A549 (cell line): Measurements from ENCODE around the gene BCKDHA. TPM values are rescaled to one million over a fixed set of nuclear protein-coding genes. Genes with fewer than 3 reads are reported as not detected.

Experiments used
- ATAC-seq, 2 experiments: fragments of 200-7000 bp in 1 of 2; fragments of >200 bp in 1 of 2; cut with Nextera tagmentation in 1 of 2; cut with Tn5 transposase in 1 of 2; 3 replicates each; pipeline versions ENCODE4 v1.8.0 to v1.9.1; 2018 to 2020; ENCODE audit warnings: mild to moderate bottlenecking in 1 of 2, moderate library complexity in 1 of 2
- CTCF ChIA-PET: fragments of 300-600 bp; sonication (Branson Sonifier 250); formaldehyde crosslinking; extraction: SDS; loops from one replicate; lab custom pipeline; 2021; ENCODE audit warnings: antibody characterized with exemption, inconsistent platforms; lab: Yijun Ruan, JAX
- POLR2A ChIA-PET: fragments of 350-600 bp; formaldehyde crosslinking; extraction: SDS; loops from one replicate; lab custom pipeline; 2021; ENCODE audit warnings: antibody characterized with exemption, inconsistent platforms; lab: Yijun Ruan, JAX
- DNase-seq, 2 experiments: peaks; one replicate each; pipeline versions ENCODE4 v3.0.0 to v3.0.0-alpha.2; 2011 to 2016; ENCODE audit warnings: low read depth in 1 of 2, low spot score in 1 of 2
- FAIRE-seq: peaks from 2 replicates; lab custom pipeline; 2011; peaks lifted over from hg19 to GRCh38; lab: Jason Lieb, UNC
- H3K27ac ChIP-seq, 2 experiments: fragments of >200 bp; sonication (Bioruptor Twin); formaldehyde crosslinking; 3 replicates each; pipeline ENCODE4 v1.5.1; 2016 to 2017
- H3K4me1 ChIP-seq: fragments of >200 bp; sonication (Bioruptor Twin); formaldehyde crosslinking; 3 replicates; pipeline ENCODE4 v1.6.1; 2016
- H3K4me2 ChIP-seq: fragments of >200 bp; sonication (Bioruptor Twin); formaldehyde crosslinking; 3 replicates; pipeline ENCODE4 v1.6.1; 2016
- H3K4me3 ChIP-seq: fragments of >200 bp; sonication (Bioruptor Twin); formaldehyde crosslinking; 3 replicates; pipeline ENCODE4 v1.5.1; 2016
- H3K9me3 ChIP-seq: fragments of >200 bp; sonication (Bioruptor Twin); formaldehyde crosslinking; 3 replicates; pipeline ENCODE4 v1.6.1; 2016
- BCL3 ChIP-seq: fragments of >200 bp; sonication (Bioruptor Twin); formaldehyde crosslinking; IDR thresholded peaks from 3 replicates; pipeline ENCODE4 v1.6.1; 2016
- BHLHE40 ChIP-seq: IDR thresholded peaks from 2 replicates; pipeline ENCODE4 v1.6.1; 2012; ENCODE audit warnings: low read depth, low read length, inconsistent platforms
- CBX8 ChIP-seq: fragments of 200-600 bp; sonication (generic); IDR thresholded peaks from 2 replicates; pipeline ENCODE4 v1.6.1; 2016
- CEBPB ChIP-seq, 2 experiments: fragments of >200 bp in 1 of 2; sonication (Bioruptor Twin) in 1 of 2; formaldehyde crosslinking in 1 of 2; IDR thresholded peaks; 2 replicates each; pipeline ENCODE4 v1.6.1; 2012 to 2016
- CHD2 ChIP-seq: fragments of 150-350 bp; IDR thresholded peaks from 2 replicates; pipeline ENCODE4 v1.6.1; 2014; ENCODE audit warnings: low read length; ENCODE audit not compliant: partially characterized antibody
- CHD4 ChIP-seq: fragments of 200-600 bp; sonication (generic); IDR thresholded peaks from 2 replicates; pipeline ENCODE4 v1.6.1; 2016; ENCODE audit warnings: antibody characterized with exemption, mild to moderate bottlenecking, borderline replicate concordance
- EHMT2 ChIP-seq: fragments of 200-600 bp; sonication (generic); IDR thresholded peaks from 2 replicates; pipeline ENCODE4 v1.6.1; 2016; ENCODE audit warnings: antibody characterized with exemption, low read depth, mild to moderate bottlenecking, moderate library complexity
- ELK1 ChIP-seq: fragments of 150-350 bp; IDR thresholded peaks from 2 replicates; pipeline ENCODE4 v1.6.1; 2014; ENCODE audit warnings: low read depth, mild to moderate bottlenecking, low read length
- FOSB ChIP-seq: fragments of 250-450 bp; sonication (Bioruptor Pico); IDR thresholded peaks from 2 replicates; pipeline ENCODE4 v1.5.0; 2020; ENCODE audit warnings: mild to moderate bottlenecking, moderate library complexity
- FOSL2 ChIP-seq, 2 experiments: fragments of 450-650 bp in 1 of 2; fragments of >200 bp in 1 of 2; sonication (Bioruptor Twin) in 1 of 2; formaldehyde crosslinking; IDR thresholded peaks; 2 replicates each; pipeline versions ENCODE4 v1.5.0 to v1.6.1; 2016 to 2020; ENCODE audit warnings: mild to moderate bottlenecking in 1 of 2, moderate library complexity in 1 of 2
- GATA3 ChIP-seq: IDR thresholded peaks from 2 replicates; pipeline ENCODE4 v1.6.1; 2012; ENCODE audit warnings: borderline replicate concordance
- HES2 ChIP-seq: fragments of >200 bp; sonication (Bioruptor Twin); formaldehyde crosslinking; IDR thresholded peaks from 2 replicates; pipeline ENCODE4 v1.6.1; 2016
- HEYL ChIP-seq: fragments of 250-450 bp; sonication (Bioruptor Pico); IDR thresholded peaks from 2 replicates; pipeline ENCODE4 v1.8.0; 2021; ENCODE audit warnings: mild to moderate bottlenecking, moderate library complexity
- HOXA7 ChIP-seq: fragments of 250-450 bp; sonication (Bioruptor Pico); IDR thresholded peaks from 2 replicates; pipeline ENCODE4 v1.5.0; 2020; ENCODE audit warnings: mild to moderate bottlenecking, moderate library complexity
- HOXB13 ChIP-seq: fragments of 250-450 bp; sonication (Bioruptor Pico); IDR thresholded peaks from 2 replicates; pipeline ENCODE4 v1.5.0; 2020; ENCODE audit warnings: low read depth, mild to moderate bottlenecking, moderate library complexity
- HOXB5 ChIP-seq: fragments of 250-450 bp; sonication (Bioruptor Pico); IDR thresholded peaks from 2 replicates; pipeline ENCODE4 v1.5.0; 2020; ENCODE audit warnings: mild to moderate bottlenecking, moderate library complexity
- JUN ChIP-seq, 2 experiments: fragments of >200 bp; sonication (Bioruptor Twin); formaldehyde crosslinking; IDR thresholded peaks; 2 replicates in 1 of 2; 3 replicates in 1 of 2; pipeline ENCODE4 v1.6.1; 2016 to 2017
- KDM1A ChIP-seq: fragments of 200-600 bp; sonication (generic); IDR thresholded peaks from 2 replicates; pipeline ENCODE4 v1.6.1; 2016; ENCODE audit warnings: low read depth, mild to moderate bottlenecking
- KDM5A ChIP-seq: fragments of 200-600 bp; sonication (generic); IDR thresholded peaks from 2 replicates; pipeline ENCODE4 v1.6.1; 2016; ENCODE audit warnings: antibody characterized with exemption, mild to moderate bottlenecking
- MAZ ChIP-seq: fragments of 150-350 bp; IDR thresholded peaks from 2 replicates; pipeline ENCODE4 v1.6.1; 2014; ENCODE audit warnings: antibody characterized with exemption, low read depth, low read length, borderline replicate concordance
- MYC ChIP-seq: IDR thresholded peaks from 2 replicates; pipeline ENCODE4 v1.6.1; 2012; ENCODE audit warnings: mild to moderate bottlenecking, inconsistent platforms, low read length, improper control_type of control experiment, borderline replicate concordance
- NR3C1 ChIP-seq: fragments of >200 bp; sonication (Bioruptor Twin); formaldehyde crosslinking; IDR thresholded peaks from 3 replicates; pipeline ENCODE4 v1.6.1; 2017
- PHF8 ChIP-seq: fragments of 200-600 bp; sonication (generic); IDR thresholded peaks from 2 replicates; pipeline ENCODE4 v1.6.1; 2016; ENCODE audit warnings: low read depth, mild to moderate bottlenecking, antibody characterized with exemption, moderate library complexity, borderline replicate concordance
- POLR2A ChIP-seq: IDR thresholded peaks from 2 replicates; pipeline ENCODE4 v1.6.1; 2012; ENCODE audit warnings: mild to moderate bottlenecking, low read length
- POLR2AphosphoS2 ChIP-seq: conservative IDR thresholded peaks from 2 replicates; pipeline ENCODE4 v1.6.1; 2012; ENCODE audit warnings: low read length, improper control_type of control experiment, inconsistent platforms
- RAD21 ChIP-seq, 2 experiments: fragments of >200 bp in 1 of 2; sonication (Bioruptor Twin) in 1 of 2; formaldehyde crosslinking in 1 of 2; IDR thresholded peaks in 1 of 2; conservative IDR thresholded peaks in 1 of 2; 2 replicates in 1 of 2; 3 replicates in 1 of 2; pipeline ENCODE4 v1.6.1; 2012 to 2018; ENCODE audit warnings: inconsistent platforms in 1 of 2
- RARB ChIP-seq: fragments of 250-450 bp; sonication (Bioruptor Pico); IDR thresholded peaks from 2 replicates; pipeline ENCODE4 v1.8.0; 2021; ENCODE audit warnings: mild to moderate bottlenecking, moderate library complexity
- REST ChIP-seq: fragments of 200-600 bp; sonication (generic); IDR thresholded peaks from 2 replicates; pipeline ENCODE4 v1.6.1; 2016; ENCODE audit warnings: antibody characterized with exemption, mild to moderate bottlenecking, moderate library complexity
- RNF2 ChIP-seq: fragments of 200-600 bp; sonication (generic); IDR thresholded peaks from 2 replicates; pipeline ENCODE4 v1.6.1; 2016; ENCODE audit warnings: low read depth, mild to moderate bottlenecking, antibody characterized with exemption, moderate library complexity, borderline replicate concordance
- SREBF2 ChIP-seq: fragments of 450-650 bp; IDR thresholded peaks from 2 replicates; pipeline ENCODE4 v1.6.1; 2014; ENCODE audit warnings: mild to moderate bottlenecking, moderate library complexity
- ZC3H11A ChIP-seq: fragments of 450-650 bp; IDR thresholded peaks from 2 replicates; pipeline ENCODE4 v1.6.1; 2014; ENCODE audit warnings: antibody characterized with exemption, mild to moderate bottlenecking
- ZNF302 ChIP-seq: fragments of 250-450 bp; sonication (Bioruptor Pico); IDR thresholded peaks from 2 replicates; pipeline ENCODE4 v1.9.0; 2021; ENCODE audit warnings: inconsistent platforms, mild to moderate bottlenecking, moderate library complexity
- WGBS: methylation state at CpG from one replicate; pipeline ENCODE4 v1.1.6; 2017; ENCODE audit errors: missing lambda C conversion rate; 5-methylcytosine and 5-hydroxymethylcytosine counted together
- polyA minus RNA-seq: library from RNA; depleted of rRNA, polyadenylated mRNA; stranded (reverse); fragments of >200 nt; gene quantifications from 2 replicates; pipeline ENCODE4 v1.2.3, GENCODE V29; 2011; rRNA and poly(A)+ RNA removed
- polyA plus RNA-seq, 4 experiments: library from polyadenylated mRNA; depleted of rRNA in 3 of 4; stranded (reverse); fragments of >200 nt; fragmentation: RNase III in 1 of 4; extraction: RNeasy Plus Mini Kit Qiagen cat#74134 plus additional on column Dnase treatment in 1 of 4; gene quantifications; 2 replicates in 3 of 4; 3 replicates in 1 of 4; pipeline ENCODE4 v1.2.3, GENCODE V29; 2011 to 2017

BCKDHA gene
- 42.9 and 43.9 TPM in 2 replicates for polyA plus RNA-seq (2011; rRNA removed)
- 62.0 and 96.3 TPM in 2 replicates for polyA plus RNA-seq (2012; cell fraction: cytosol; rRNA removed)
- polyA plus RNA-seq (2012; cell fraction: nucleus; rRNA removed), result 96.2 and 124 TPM in 2 replicates
- 39.2 to 46.4 TPM (median 44.4 TPM) in 3 replicates for polyA plus RNA-seq (2017; fragmentation: RNase III; extraction: RNeasy Plus Mini Kit Qiagen cat#74134 plus additional on column Dnase treatment)
- 36.4 and 39.4 TPM in 2 replicates for polyA minus RNA-seq

GRCh38 chr19:41397086-41398049 is at the start of gene BCKDHA, which contains the start of gene EXOSC5:
Gene BCKDHA (plus strand): TSS chr19:41397818. CDS start chr19:41397828, 10 bp downstream.
Gene EXOSC5 (minus strand): TSS chr19:41397359. CDS start chr19:41397328, 31 bp downstream.
- Histone ChIP-seq H3K27ac (peak within 1 kb of the TSS; percentile 79 to 87), H3K4me1 (peaks cover 20% of the 10 kb centered on the region), H3K9me3 (no peaks in the 10 kb centered on the region), H3K4me2 (peak within 1 kb of the TSS; percentile 88), H3K4me3 (peak within 1 kb of the TSS; percentile 70)
- ATAC-seq, result peak; percentile 92 to 95
- FAIRE-seq, result peak; percentile 100
- 2% methylated on average over 50 of the region's 50 CpGs for WGBS
- DNase-seq, result peak; percentile 100
- POLR2A ChIA-PET, result no interaction called here
- CTCF ChIA-PET, result interaction anchor here (0.9 to 2.4 kb wide), 4 partner anchors 10 to 19 kb away, joined by 3 to 9 read pairs (median 4); no protein-coding TSS in a partner anchor
- TF ChIP-seq BCL3, result peak; percentile 59; the same call in 2 of the 3 replicates
- no peak for TF ChIP-seq CEBPB (IDR thresholded peaks at IDR 0.05)
- peak; percentile 82; the same call in 1 of the 2 replicates for TF ChIP-seq PHF8
- peak; percentile 87 for TF ChIP-seq POLR2A
- TF ChIP-seq MYC, result peak; percentile 100
- peak; percentile 27 for TF ChIP-seq CHD2
- TF ChIP-seq ZC3H11A, result no peak
- peak; percentile 99 to 100 for TF ChIP-seq JUN (IDR thresholded peaks at IDR 0.05)
- TF ChIP-seq CBX8, result no peak
- peak; percentile 60; the same call in 1 of the 2 replicates for TF ChIP-seq GATA3
- TF ChIP-seq HEYL (CRISPR knock-in tag), result peak; percentile 76
- no peak for TF ChIP-seq RARB (CRISPR knock-in tag)
- TF ChIP-seq CHD4, result no peak
- TF ChIP-seq HES2, result no peak
- TF ChIP-seq BHLHE40, result peak; percentile 90
- 0 out of 2 replicates have a peak, but pooled peaks have one; percentile 16 for TF ChIP-seq ELK1
- TF ChIP-seq HOXA7 (CRISPR knock-in tag), result no peak
- no peak for TF ChIP-seq REST
- peak; percentile 94 for TF ChIP-seq KDM5A
- no peak for TF ChIP-seq EHMT2
- no peak for TF ChIP-seq SREBF2
- no peak; a peak in 2 of 5 replicates for TF ChIP-seq RAD21 (conservative IDR thresholded peaks at IDR 0.05 in 1 of 2, IDR thresholded peaks at IDR 0.05 in 1 of 2)
- TF ChIP-seq NR3C1, result no peak
- no peak for TF ChIP-seq MAZ
- no peak for TF ChIP-seq ZNF302 (CRISPR knock-in tag)
- no peak; the same call in 1 of the 2 replicates for TF ChIP-seq RNF2
- no peak for TF ChIP-seq FOSL2 (IDR thresholded peaks at IDR 0.05)
- peak; percentile 37 for TF ChIP-seq FOSL2 (CRISPR knock-in tag; IDR thresholded peaks at IDR 0.05)
- TF ChIP-seq FOSB (CRISPR knock-in tag), result 0 out of 2 replicates have a peak, but pooled peaks have one; percentile 51
- TF ChIP-seq HOXB5 (CRISPR knock-in tag), result peak; percentile 56; the same call in 1 of the 2 replicates
- TF ChIP-seq KDM1A, result no peak
- TF ChIP-seq POLR2AphosphoS2, result no peak
- peak; percentile 37; the same call in 1 of the 2 replicates for TF ChIP-seq HOXB13
